ENCODE data around the gene TADA2A.

TADA2A gene

GRCh38 chr17:37489197-37490001 is 82.7 kb downstream of the TADA2A start, which contains the start of gene DUSP14 (continued):
- TF ChIP-seq ZBTB11 (tag by site-specific recombination; conservative IDR thresholded peaks at IDR 0.05; ENCODE audit: low read depth) (0 out of 2 replicates have a peak, but pooled peaks have one; percentile 34), REPIN1 (tag by site-specific recombination; IDR thresholded peaks at IDR 0.05; ENCODE audit: low read depth) (no peak; the same call in 1 of the 2 replicates), SETDB1 (IDR thresholded peaks at IDR 0.05; ENCODE audit: insufficient read length, low read length) (no peak), AEBP2 (tag by site-specific recombination; IDR thresholded peaks at IDR 0.05; ENCODE audit: borderline replicate concordance) (no peak), ZNF23 (tag by site-specific recombination; IDR thresholded peaks at IDR 0.05; ENCODE audit: borderline replicate concordance) (no peak), ZNF362 (tag by site-specific recombination; IDR thresholded peaks at IDR 0.05) (no peak), BCL11A (tag by site-specific recombination; IDR thresholded peaks at IDR 0.05; ENCODE audit: low read depth) (no peak), ZNF132 (tag by site-specific recombination; IDR thresholded peaks at IDR 0.05; ENCODE audit: borderline replicate concordance) (no peak), ZNF394 (tag by site-specific recombination; IDR thresholded peaks at IDR 0.05; ENCODE audit: borderline replicate concordance) (no peak), ZNF280D (tag by site-specific recombination; IDR thresholded peaks at IDR 0.05) (no peak), ZNF302 (tag by site-specific recombination; IDR thresholded peaks at IDR 0.05; ENCODE audit: low read depth) (no peak), ZEB2 (tag by site-specific recombination; IDR thresholded peaks at IDR 0.05) (peak; percentile 74), ZNF677 (tag by site-specific recombination; IDR thresholded peaks at IDR 0.05) (no peak), ZNF544 (tag by site-specific recombination; IDR thresholded peaks at IDR 0.05) (no peak), ZBTB26 (tag by site-specific recombination; optimal IDR thresholded peaks at IDR 0.05) (peak; percentile 70), ZNF791 (tag by site-specific recombination; IDR thresholded peaks at IDR 0.05) (no peak), ZNF664 (tag by site-specific recombination; IDR thresholded peaks at IDR 0.05) (no peak), ZNF629 (tag by site-specific recombination; IDR thresholded peaks at IDR 0.05) (no peak; the same call in 1 of the 2 replicates), PRDM2 (tag by site-specific recombination; IDR thresholded peaks at IDR 0.05; ENCODE audit: borderline replicate concordance) (0 out of 2 replicates have a peak, but pooled peaks have one; percentile 42)

Data from HEK293 (cell line).